ENCODE data around the gene SMPD2. TPM values are rescaled to one million over a fixed set of nuclear protein-coding genes. Genes with fewer than 3 reads are reported as not detected.

SMPD2 gene
- total and polyA plus RNA-seq, 2 of the 4 experiments (the other 2 are of a cell fraction), result 7.7 to 9.0 TPM

GRCh38 chr6:109450801-109451200 lies 10.3 kb downstream of the SMPD2 start (continued):
- TF ChIP-seq CEBPB (IDR thresholded peaks at IDR 0.05; ENCODE audit: low read depth, low read length), result no peak
- no peak for TF ChIP-seq NFE2L2 (IDR thresholded peaks at IDR 0.05; ENCODE audit: low read depth, low read length)
- TF ChIP-seq CHD1 (IDR thresholded peaks at IDR 0.05; ENCODE audit: low read depth, low read length), result no peak
- TF ChIP-seq RAD21 (IDR thresholded peaks at IDR 0.05; ENCODE audit: low read length), result no peak

- Histone ChIP-seq H4K20me1 (ENCODE audit: insufficient read depth, low read length) (peaks cover 7% of the 10 kb centered on the region; the same call in 1 of the 2 replicates), H3K36me3 (ENCODE audit: control insufficient read depth, insufficient read depth, low read length) (peaks cover 47% of the 10 kb centered on the region), H2AFZ (replicated peaks; ENCODE audit: low read length, poor library complexity) (no peak overlapping the region), H3K27me3 (ENCODE audit: control insufficient read depth, insufficient read depth, low read length) (no peaks in the 10 kb centered on the region), H3K9ac (ENCODE audit: low read depth, low read length) (no peak overlapping the region), H4K91ac (ENCODE audit: insufficient read depth, low read depth, low read length) (no peak overlapping the region), H3K4me2 (ENCODE audit: low read depth, low read length) (no peak overlapping the region), H2BK15ac (ENCODE audit: low read depth, low read length) (no peak overlapping the region), H2AK5ac (ENCODE audit: low read depth, low read length) (no peak overlapping the region), H2BK5ac (ENCODE audit: low read depth, low read length, poor library complexity, severe bottlenecking) (no peak overlapping the region), H3K4me3 (ENCODE audit: insufficient read depth, low read depth, low read length) (no peak overlapping the region), H3K56ac (ENCODE audit: extremely low read depth, insufficient read depth, low read length) (no peak overlapping the region), H3K27ac (ENCODE audit: insufficient read depth, low read length) (no peak overlapping the region), H3K4ac (ENCODE audit: low read depth, low read length) (no peak overlapping the region), H3K23ac (ENCODE audit: low read depth, low read length) (no peak overlapping the region), H4K5ac (ENCODE audit: low read depth, low read length) (no peak overlapping the region), H2BK20ac (ENCODE audit: low read depth, low read length) (no peak overlapping the region), H3K79me1 (ENCODE audit: low read depth in 1 of 2, low read length in 2 of 2) (peaks cover 18 to 54% of the 10 kb centered on the region in 2 experiments), H3K9me1 (ENCODE audit: insufficient read depth, low read length) (peaks cover 19% of the 10 kb centered on the region), H3K4me1 (ENCODE audit: control insufficient read depth, insufficient read depth, low read length) (peaks cover 4% of the 10 kb centered on the region; the same call in 1 of the 2 replicates), H2BK120ac (ENCODE audit: low read depth, low read length) (no peak overlapping the region), H4K8ac (ENCODE audit: low read depth in 2 of 2, low read length in 2 of 2) (no peak overlapping the region), H3K14ac (replicated peaks; ENCODE audit: low read depth, low read length) (no peak overlapping the region), H3K18ac (ENCODE audit: low read depth, low read length) (no peak overlapping the region), H2AK9ac (replicated peaks; ENCODE audit: low read depth, low read length, poor library complexity) (no peak overlapping the region), H3K9me3 (ENCODE audit: control insufficient read depth, insufficient read depth, low read length) (no peaks in the 10 kb centered on the region)
- in situ Hi-C loops (cut with MboI; ENCODE audit: low sequenced_read_pairs), result no loop called here
- no TSS peak for BruUV-seq (replicated peaks)
- DNase-seq, result no peak
- ChIA-PET POLR2A (ENCODE audit: unreplicated experiment) (no interaction called here), CTCF (no interaction called here)
- no peak for TF ChIP-seq CEBPB (IDR thresholded peaks at IDR 0.05; ENCODE audit: low read depth, low read length)
- no peak for TF ChIP-seq RFX5 (IDR thresholded peaks at IDR 0.05; ENCODE audit: low read depth, low read length)
- no peak for TF ChIP-seq MXI1 (IDR thresholded peaks at IDR 0.05; ENCODE audit: borderline replicate concordance, low read depth, low read length)
- WGBS, 2 experiments (ENCODE audit: extremely low coverage in 2 of 2, insufficient read length in 1 of 2), result 100% methylated on average over 1 of the region's 7 CpGs; no CpG with 5 or more reads in 1 of the 2 experiments
- dilution Hi-C loops (cut with HindIII; ENCODE audit: low sequenced_read_pairs, unreplicated experiment), result no loop called here
- no peak for ATAC-seq (ENCODE audit: low read depth)
- intact Hi-C loops (cut with micrococcal nuclease), result no loop called here
These were observed 10.9 kb downstream of the SMPD2 start for GRCh38 chr6:109451376-109451775.

All from IMR-90 (cell line).